Activated T-helper 1 cell treated with anti-CD3 and anti-CD28 coated beads, Interleukin-12 subunit alpha, Interleukin-12 subunit beta, Interleukin-2, Interleukin-4 antibody, amounts not matched to agents 30 ng/mL and 10 ng/mL and 1 ng/mL, durations not matched to agents 14 hours and 24 hours and 36 hours (primary cell): ENCODE results near the gene TRIM31. TPM values are rescaled to one million over a fixed set of nuclear protein-coding genes. Genes with fewer than 3 reads are reported as not detected.
A peak's percentile ranks its signal among the peaks of the same experiment; 100 is the strongest.

ENCODE experiments used
- DNase-seq: peaks from one replicate; pipeline ENCODE4 v3.0.0; 2021; ENCODE audit warnings: low spot score
- H3K27ac Mint-ChIP-seq: one replicate; pipeline ENCODE4 v1.8.0; 2021; ENCODE audit warnings: mild to moderate bottlenecking, mixed read lengths
- H3K27me3 Mint-ChIP-seq: one replicate; pipeline ENCODE4 v1.8.0; 2022; ENCODE audit warnings: mild to moderate bottlenecking, moderate library complexity, mixed read lengths; ENCODE audit not compliant: insufficient read depth
- H3K36me3 Mint-ChIP-seq: one replicate; pipeline ENCODE4 v1.8.0; 2021; ENCODE audit warnings: low read depth, mixed read lengths
- H3K4me1 Mint-ChIP-seq: one replicate; pipeline ENCODE4 v1.8.0; 2021; ENCODE audit warnings: low read depth, mixed read lengths
- H3K4me3 Mint-ChIP-seq: one replicate; pipeline ENCODE4 v1.8.0; 2021; ENCODE audit warnings: mild to moderate bottlenecking, moderate library complexity, mixed read lengths
- H3K9me3 Mint-ChIP-seq: one replicate; pipeline ENCODE4 v1.8.0; 2021; ENCODE audit warnings: mixed read lengths
- intact Hi-C: fragments of 100-400 bp; cut with micrococcal nuclease; formaldehyde crosslinking; loops from one replicate; pipeline ENCODE4 v1.15.1; 2024
- total RNA-seq: library from RNA; stranded (reverse); gene quantifications from 2 replicates; pipeline ENCODE4 v1.2.3, GENCODE V29; 2022

TRIM31 gene
- total RNA-seq, 1 donor from 2014 or later: not detected

DNA sequence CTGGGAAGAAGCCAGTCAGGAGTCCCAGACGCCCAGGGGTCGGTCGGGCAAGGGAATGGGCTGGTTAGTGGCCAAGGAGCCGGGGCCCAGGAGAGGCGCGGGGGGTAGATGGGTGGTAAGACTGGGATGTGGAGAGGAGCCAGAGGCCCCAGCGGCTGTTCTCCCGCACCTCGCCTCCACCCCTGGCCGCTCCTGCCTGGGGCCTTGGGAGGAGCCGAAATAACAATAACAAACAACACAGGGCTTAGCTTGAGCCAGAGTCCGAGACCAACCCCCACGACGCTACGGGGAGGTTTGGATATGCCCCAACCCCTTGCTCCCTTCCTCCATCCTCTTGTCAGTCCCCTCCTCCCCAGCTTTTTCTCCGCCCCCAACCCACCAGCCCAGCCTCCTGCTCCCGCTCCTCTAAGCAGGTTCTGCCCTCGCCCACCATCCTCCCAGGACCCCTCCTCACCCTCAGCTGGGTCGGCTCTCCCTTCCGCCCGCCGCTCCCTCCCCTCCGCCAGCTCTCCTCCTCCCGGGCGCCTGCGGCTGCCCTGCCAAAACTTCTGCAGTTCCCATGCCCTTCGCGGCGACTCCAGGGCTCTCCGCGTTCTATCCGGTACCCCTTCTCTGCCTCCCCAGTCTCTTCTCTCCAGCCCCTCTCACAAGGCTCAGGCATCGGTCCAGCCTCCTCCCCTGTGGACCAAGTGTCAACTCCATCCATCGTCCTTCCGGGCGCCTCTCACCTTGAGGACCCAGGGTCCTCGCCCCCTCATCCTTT lies 38.4 kb downstream of the TRIM31 start:
- Mint-ChIP-seq H3K9me3 (no peaks in the 10 kb centered on the region), H3K4me3 (no peak overlapping the region), H3K27ac (no peak overlapping the region), H3K27me3 (peaks cover 82% of the 10 kb centered on the region), H3K36me3 (peaks cover 24% of the 10 kb centered on the region), H3K4me1 (peaks cover 47% of the 10 kb centered on the region)
- intact Hi-C loops: no loop called here
- DNase-seq: no peak

DNA sequence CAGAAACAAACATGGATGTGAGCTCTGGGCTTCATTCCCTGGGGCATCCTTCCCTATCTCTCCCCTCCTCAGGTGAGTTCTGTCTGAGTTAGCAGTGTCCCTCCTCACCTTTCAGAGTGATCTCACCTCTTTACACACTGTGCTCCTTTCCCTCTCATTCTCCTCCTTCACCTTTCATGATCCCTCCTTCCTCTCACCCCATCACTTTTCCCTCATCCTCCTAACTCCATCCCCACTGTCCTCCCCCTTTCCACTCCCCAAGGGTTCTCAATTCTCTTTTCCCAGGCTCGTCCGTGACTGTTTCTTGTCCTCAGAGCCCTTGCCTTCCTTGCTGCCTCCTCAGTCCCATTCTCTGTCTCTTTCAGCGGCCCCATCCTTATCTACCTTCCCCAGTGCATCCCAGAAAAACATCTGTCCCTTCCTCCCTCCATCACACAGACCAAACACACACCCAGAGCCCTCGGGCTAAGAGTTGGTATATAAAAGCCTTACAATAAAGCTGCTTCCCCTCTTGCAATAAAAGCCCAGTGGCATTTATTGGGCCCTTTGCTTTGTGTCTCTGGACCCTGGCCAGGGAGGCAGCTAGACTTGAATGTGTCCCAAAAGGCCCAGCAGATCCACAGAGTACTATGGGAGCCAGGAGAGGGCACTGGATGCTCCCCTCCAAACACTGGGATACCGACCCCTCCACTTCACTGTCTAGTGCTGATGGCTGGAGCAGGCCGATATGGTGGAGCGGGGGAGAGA lies 39.2 kb downstream of the TRIM31 start:
- H3K4me3 Mint-ChIP-seq: peak overlapping the region; percentile 9
- intact Hi-C loops: no loop called here

DNA sequence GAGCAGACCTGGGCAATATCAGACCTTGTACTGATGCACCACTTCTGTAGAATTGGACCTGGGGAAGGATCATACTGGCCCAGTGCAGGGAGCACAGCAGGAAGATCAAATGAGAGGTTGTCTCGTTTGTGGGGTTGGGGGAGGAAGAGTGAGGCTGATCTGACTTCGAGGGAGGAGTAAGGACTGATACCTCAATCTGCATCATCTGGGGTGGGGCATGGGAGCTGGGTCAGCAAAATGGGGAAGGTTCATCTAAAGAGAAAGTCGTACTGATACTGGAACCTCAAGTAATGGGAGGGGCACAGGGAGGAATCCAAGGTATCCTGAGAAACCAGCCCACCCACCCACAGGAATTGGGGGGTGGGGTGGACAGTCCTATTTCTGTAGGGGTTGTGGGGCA lies 41.0 kb downstream of the TRIM31 start:
- intact Hi-C loops: no loop called here
- Mint-ChIP-seq H3K9me3 (no peaks in the 10 kb centered on the region), H3K27ac (no peak overlapping the region), H3K4me1 (peaks cover 45% of the 10 kb centered on the region), H3K4me3 (no peak overlapping the region), H3K27me3 (peaks cover 58% of the 10 kb centered on the region), H3K36me3 (peaks cover 43% of the 10 kb centered on the region)
- no peak for DNase-seq

More for the DNA sequence above, 39.2 kb downstream of the TRIM31 start:
- peaks cover 74% of the 10 kb centered on the region for H3K27me3 Mint-ChIP-seq
- peaks cover 32% of the 10 kb centered on the region for H3K36me3 Mint-ChIP-seq
- DNase-seq: no peak
- peaks cover 47% of the 10 kb centered on the region for H3K4me1 Mint-ChIP-seq
- no peaks in the 10 kb centered on the region for H3K9me3 Mint-ChIP-seq
- no peak overlapping the region for H3K27ac Mint-ChIP-seq

DNA sequence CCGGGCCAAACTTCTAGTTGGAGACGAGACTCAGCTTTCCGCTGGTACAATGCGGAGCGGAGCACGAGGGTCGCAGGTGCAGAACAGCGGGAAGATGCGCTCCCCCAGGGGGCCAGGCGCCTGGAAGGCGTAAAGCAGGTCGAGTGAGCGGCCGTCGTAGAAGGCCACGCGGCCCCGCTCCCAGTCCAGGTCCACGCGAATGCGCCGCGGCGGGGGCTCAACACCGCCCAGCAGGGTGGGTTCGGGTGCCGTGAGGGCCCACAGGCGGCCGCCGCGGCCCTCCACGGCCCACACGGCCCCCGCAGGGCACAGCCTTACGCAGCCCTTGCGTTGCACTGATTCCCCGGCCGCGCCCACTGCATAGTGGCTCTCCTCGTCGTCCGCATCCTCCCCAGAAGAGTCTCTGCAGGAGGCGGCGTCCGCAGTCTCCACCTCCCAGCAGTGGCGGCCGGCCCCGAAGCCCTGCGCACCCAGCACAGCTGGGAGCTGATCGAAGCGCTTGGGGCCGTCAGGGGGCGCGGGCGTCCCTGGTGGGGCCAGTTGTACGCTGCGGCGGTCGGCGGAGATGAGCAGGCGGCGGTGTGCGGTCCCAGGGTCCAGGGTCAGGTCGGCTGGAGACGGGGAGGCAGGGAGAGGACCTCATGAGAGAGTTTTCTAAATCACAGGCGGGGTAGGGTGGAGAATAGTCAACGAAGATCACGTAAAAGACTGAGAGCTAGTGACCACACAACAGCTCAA lies 41.6 kb downstream of the TRIM31 start:
- Mint-ChIP-seq H3K27ac (no peak overlapping the region), H3K9me3 (no peaks in the 10 kb centered on the region), H3K27me3 (peaks cover 52% of the 10 kb centered on the region), H3K36me3 (peaks cover 43% of the 10 kb centered on the region), H3K4me1 (peaks cover 41% of the 10 kb centered on the region), H3K4me3 (no peak overlapping the region)
- intact Hi-C loops: no loop called here
- DNase-seq: no peak

DNA sequence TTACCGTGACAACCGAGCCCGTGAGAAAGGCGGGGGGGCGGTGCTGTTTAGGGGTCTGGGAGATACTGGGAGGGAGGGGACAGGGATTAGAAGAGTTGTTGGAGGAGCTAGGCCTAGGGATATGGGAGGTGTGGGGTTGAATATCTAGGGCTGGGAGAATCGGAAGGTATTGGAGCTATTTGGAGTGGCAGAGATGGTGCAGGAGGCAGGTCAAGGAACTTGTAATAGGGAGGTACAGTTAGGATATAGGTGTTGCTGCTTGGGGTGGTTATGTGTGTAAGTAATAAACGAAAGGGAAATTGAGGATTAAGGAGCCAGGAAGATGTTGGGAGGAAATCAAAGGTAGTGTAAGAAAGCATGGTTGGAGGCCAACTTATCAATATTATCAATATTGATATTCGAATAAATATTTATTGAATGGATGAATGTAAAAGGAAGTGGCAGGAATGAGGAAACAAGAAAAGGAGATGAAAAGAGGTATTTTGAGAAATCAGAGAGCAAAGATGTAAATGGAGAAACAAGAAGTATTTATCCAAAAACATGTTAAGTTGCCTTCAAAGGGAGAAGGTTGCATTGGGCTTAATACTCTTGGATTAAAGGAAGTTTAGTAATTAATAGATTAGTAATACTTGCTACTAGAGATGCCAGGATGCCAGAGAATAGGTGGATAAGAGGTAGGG lies 45.3 kb downstream of the TRIM31 start:
- Mint-ChIP-seq H3K27ac (peak overlapping the region; percentile 99), H3K4me1 (peaks cover 49% of the 10 kb centered on the region), H3K36me3 (peaks cover 52% of the 10 kb centered on the region), H3K4me3 (peak overlapping the region; percentile 97), H3K27me3 (peaks cover 18% of the 10 kb centered on the region), H3K9me3 (no peaks in the 10 kb centered on the region)
- intact Hi-C loops: loop anchor here (1.0 to 10.0 kb wide), 16 partner anchors 36 to 1203 kb away; partner anchors contain the start of genes GNL1, HLA-A, MRPS18B and PPP1R10
- no peak for DNase-seq

DNA sequence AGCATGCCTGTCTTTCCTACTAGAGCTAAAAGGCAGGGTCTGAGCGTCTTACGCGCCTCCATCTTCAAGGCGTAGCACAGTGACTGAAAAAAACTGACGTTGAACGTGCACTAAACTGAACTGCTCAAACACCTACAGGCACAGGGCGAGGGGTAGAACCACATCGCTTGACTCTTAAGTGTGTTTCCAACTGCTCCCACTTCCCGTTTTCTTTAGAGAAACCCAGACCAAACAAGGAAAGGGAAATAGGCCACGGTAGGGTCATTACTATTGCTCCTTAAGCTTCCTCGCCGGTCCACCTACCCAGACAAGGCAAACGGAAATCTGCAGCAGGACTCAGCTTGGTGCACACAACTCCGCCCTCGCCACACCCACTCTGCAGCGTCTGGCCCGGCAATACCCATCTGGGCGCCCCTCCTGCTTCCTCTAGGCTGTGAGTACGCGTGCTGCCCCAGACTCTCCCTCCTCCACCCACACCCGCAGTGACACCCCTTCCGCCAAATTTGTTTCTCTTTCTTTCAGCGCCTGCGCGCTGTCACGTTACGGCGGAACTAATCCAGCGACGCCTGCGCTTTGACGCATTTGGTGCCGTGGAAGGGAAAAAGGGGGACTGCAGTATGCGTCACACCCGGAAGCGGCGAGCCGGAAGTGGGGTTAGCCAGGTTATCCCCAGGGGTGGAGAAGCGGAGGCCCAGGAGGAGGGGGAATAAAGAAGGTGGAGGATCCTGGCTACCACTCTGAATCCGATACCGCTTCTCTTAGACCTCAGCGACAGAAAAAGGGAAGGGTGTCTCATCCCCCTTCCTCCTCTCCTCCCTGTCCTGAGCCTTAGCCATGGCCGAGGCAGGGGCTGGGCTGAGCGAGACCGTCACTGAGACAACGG lies 46.1 kb downstream of the TRIM31 start, which contains the start of gene PPP1R11:
Gene PPP1R11, plus strand, starts transcription at position 622 of the 883 bp plus-strand sequence. Its CDS starts 213 bp downstream, at position 835.
- H3K9me3 Mint-ChIP-seq: no peaks in the 10 kb centered on the region
- H3K27me3 Mint-ChIP-seq: peaks cover 11% of the 10 kb centered on the region
- DNase-seq: peak; percentile 99
- peak within 1 kb of the TSS; percentile 99 for H3K27ac Mint-ChIP-seq
- H3K36me3 Mint-ChIP-seq: peaks cover 51% of the 10 kb centered on the region
- H3K4me1 Mint-ChIP-seq: peaks cover 50% of the 10 kb centered on the region
- intact Hi-C loops: loop anchor here (1.0 to 10.0 kb wide), 16 partner anchors 36 to 1202 kb away; partner anchors contain the start of genes GNL1, HLA-A, MRPS18B and PPP1R10
- peak within 1 kb of the TSS; percentile 97 for H3K4me3 Mint-ChIP-seq

DNA sequence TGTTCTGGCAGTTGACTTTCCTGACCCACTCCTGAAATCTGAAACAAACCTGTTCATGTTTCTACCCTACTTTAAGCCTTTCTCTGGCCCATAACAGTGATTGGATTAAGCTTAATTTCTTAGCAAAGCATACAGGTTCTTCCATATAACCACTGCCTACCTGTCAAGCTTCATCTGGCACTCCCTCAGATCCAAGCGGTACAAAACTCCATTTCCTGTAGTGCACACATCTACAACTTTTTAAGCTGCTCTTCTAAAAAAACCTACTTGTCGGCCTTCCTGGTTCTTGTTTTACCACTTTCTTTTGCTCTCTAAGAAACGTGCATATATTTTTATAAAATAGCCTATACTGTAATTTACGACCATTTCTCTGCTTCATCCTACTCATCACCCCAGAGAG lies 46.8 kb downstream of the TRIM31 start:
- H3K9me3 Mint-ChIP-seq: no peaks in the 10 kb centered on the region
- intact Hi-C loops: loop anchor here (2.0 to 10.0 kb wide), 12 partner anchors 65 to 1201 kb away; partner anchors contain the start of genes GNL1, HLA-A, MRPS18B and PPP1R10
- H3K4me1 Mint-ChIP-seq: peaks cover 49% of the 10 kb centered on the region
- H3K27me3 Mint-ChIP-seq: peaks cover 6% of the 10 kb centered on the region
- H3K27ac Mint-ChIP-seq: peak overlapping the region; percentile 99
- H3K36me3 Mint-ChIP-seq: peaks cover 54% of the 10 kb centered on the region
- H3K4me3 Mint-ChIP-seq: peak overlapping the region; percentile 97
- no peak for DNase-seq

DNA sequence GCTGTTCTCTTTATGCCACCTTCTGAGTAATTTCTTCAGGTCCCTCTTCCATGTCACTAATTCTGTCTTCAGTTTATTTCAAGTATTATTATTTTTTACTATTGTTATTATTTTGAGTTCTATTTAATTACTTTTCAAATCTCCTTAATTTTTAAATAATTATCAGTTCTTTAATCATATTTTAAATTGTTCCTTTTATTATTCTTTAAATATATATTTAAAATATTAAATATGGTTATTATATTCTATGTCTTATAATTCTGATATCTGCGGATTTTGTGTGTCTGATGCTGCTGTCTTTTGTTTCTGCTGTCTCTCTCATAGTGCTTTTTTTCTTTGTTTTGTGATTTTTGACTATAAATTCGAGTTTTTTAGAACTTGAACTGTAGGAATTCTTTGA lies 49.6 kb downstream of the TRIM31 start:
- Mint-ChIP-seq H3K4me1 (peaks cover 52% of the 10 kb centered on the region), H3K4me3 (peak overlapping the region; percentile 40), H3K27me3 (no peaks in the 10 kb centered on the region), H3K36me3 (peaks cover 35% of the 10 kb centered on the region), H3K27ac (no peak overlapping the region), H3K9me3 (no peaks in the 10 kb centered on the region)
- intact Hi-C loops: loop anchor here (5.0 to 10.0 kb wide), 4 partner anchors 341 to 1199 kb away; partner anchors contain the start of genes HLA-F, MRPS18B, PPP1R10 and PPP1R18
- DNase-seq: no peak

DNA sequence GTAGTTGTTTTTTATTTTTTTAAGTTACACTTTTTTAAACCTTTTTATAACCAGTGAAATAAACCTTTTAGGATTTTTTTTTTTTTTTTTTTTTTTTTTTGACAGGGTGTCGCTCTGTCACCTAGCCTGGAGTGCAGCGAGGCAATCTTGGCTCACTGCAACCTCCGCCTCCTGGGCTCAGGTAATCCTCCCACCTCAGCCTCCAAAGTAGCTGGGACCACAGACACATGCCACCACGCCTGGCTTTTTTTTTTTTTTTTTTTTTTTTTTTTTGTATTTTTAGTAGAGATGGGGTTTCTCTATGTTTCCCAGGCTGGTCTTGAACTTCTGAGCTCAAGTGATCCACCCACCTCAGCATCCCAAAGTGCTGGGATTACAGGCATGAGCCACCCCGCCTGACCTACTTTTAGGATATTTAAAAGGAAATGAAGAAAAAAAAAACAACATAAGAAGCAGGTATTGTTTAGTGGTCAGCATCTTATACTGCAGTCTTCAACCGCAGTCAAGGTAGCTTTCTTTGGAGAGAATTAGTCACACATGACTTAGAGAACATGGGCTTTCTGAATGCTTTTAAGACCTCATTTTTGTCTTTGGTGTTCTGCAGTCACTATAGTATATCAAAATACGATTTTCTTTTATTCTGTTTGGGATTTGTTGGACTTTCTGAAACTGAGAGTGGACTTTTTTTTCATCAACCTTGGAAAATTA lies 50.3 kb downstream of the TRIM31 start:
- Mint-ChIP-seq H3K27me3 (no peaks in the 10 kb centered on the region), H3K9me3 (no peaks in the 10 kb centered on the region), H3K36me3 (peaks cover 29% of the 10 kb centered on the region), H3K4me3 (peak overlapping the region; percentile 98), H3K27ac (peak overlapping the region; percentile 99), H3K4me1 (peaks cover 45% of the 10 kb centered on the region)
- intact Hi-C loops: loop anchor here (5.0 to 10.0 kb wide), 4 partner anchors 340 to 1198 kb away; partner anchors contain the start of genes HLA-F, MRPS18B, PPP1R10 and PPP1R18
- DNase-seq: no peak

DNA sequence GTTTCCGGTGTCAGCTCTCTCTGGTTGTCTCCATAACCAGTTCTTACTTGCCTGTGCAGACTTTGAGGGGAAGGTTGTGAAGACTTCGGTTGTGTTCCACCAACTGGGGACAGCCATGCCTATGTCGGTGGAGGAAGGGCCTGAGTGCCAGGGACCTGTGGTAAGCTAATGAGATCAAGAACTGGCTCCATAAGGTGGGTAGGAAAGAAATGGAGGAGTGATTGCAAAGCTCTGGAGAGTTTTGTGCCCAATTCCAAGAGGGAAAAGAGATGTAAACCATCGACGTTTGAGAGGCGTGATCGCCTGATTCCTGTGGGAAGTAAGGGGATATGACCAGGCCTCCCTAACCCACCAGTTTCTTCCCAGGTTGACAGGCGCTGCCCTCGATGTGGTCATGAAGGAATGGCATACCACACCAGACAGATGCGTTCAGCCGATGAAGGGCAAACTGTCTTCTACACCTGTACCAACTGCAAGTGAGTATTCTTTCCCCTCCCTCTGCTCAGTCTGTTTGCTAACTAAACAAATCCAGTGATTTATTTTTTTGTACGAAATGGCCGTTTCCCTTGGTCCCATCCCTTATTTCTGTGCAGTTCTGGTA lies 50.9 kb downstream of the TRIM31 start:
- intact Hi-C loops: loop anchor here (1.0 to 10.0 kb wide), 8 partner anchors 19 to 1197 kb away; partner anchors contain the start of genes HLA-F, MRPS18B, PPP1R10 and PPP1R18
- Mint-ChIP-seq H3K27ac (peak overlapping the region; percentile 99), H3K36me3 (peaks cover 29% of the 10 kb centered on the region), H3K4me3 (peak overlapping the region; percentile 98), H3K9me3 (no peaks in the 10 kb centered on the region), H3K4me1 (peaks cover 41% of the 10 kb centered on the region), H3K27me3 (no peaks in the 10 kb centered on the region)
- peak; percentile 43 for DNase-seq
